CD4-positive, alpha-beta memory T cell (primary cell): Measurements from ENCODE around the gene PNMA8A. TPM values are rescaled to one million over a fixed set of nuclear protein-coding genes. Genes with fewer than 3 reads are reported as not detected.

Experiments
- CTCF ChIA-PET: fragments of 350-600 bp; sonication (Branson Sonifier 250); formaldehyde crosslinking; loops from one replicate; lab custom pipeline; 2021; ENCODE audit warnings: inconsistent platforms; ENCODE audit not compliant: partially characterized antibody; lab: Charles Lee
- POLR2A ChIA-PET: fragments of 350-600 bp; sonication (Branson Sonifier 250); formaldehyde crosslinking; loops from one replicate; lab custom pipeline; 2021; ENCODE audit not compliant: partially characterized antibody; lab: Charles Lee
- DNase-seq, 5 donors: peaks; one replicate each; pipeline versions ENCODE4 v3.0.0 to v3.0.0-alpha.2; 2020 to 2022; ENCODE audit warnings: mixed read lengths in 1 of 5
- H3K27ac ChIP-seq: one replicate; pipeline ENCODE4 v1.7.0; 2013; ENCODE audit warnings: low read depth, low read length
- H3K27me3 ChIP-seq: 2 replicates; pipeline ENCODE4 v1.7.0; 2013; ENCODE audit warnings: mild to moderate bottlenecking, low read length, moderate library complexity; ENCODE audit not compliant: insufficient read depth
- H3K36me3 ChIP-seq: 2 replicates; pipeline ENCODE4 v1.7.0; 2013; ENCODE audit warnings: mild to moderate bottlenecking, low read length, moderate library complexity; ENCODE audit not compliant: insufficient read depth
- H3K4me1 ChIP-seq: 2 replicates; pipeline ENCODE4 v1.7.0; 2013; ENCODE audit warnings: mild to moderate bottlenecking, low read length, moderate library complexity; ENCODE audit not compliant: insufficient read depth
- H3K4me3 ChIP-seq, 2 donors: one replicate each; pipeline ENCODE4 v1.7.0; 2013; ENCODE audit warnings: low read length in 2 of 2, mild to moderate bottlenecking in 1 of 2
- H3K9me3 ChIP-seq, 2 donors: one replicate each; pipeline ENCODE4 v1.7.0; 2013; ENCODE audit warnings: low read length in 2 of 2, control low read depth in 1 of 2; ENCODE audit not compliant: control insufficient read depth in 1 of 2
- H3K27ac Mint-ChIP-seq, 7 donors: one replicate each; pipeline ENCODE4 v1.8.0; 2020 to 2021; ENCODE audit warnings: mixed read lengths in 7 of 7, mild to moderate bottlenecking in 6 of 7, inconsistent platforms in 3 of 7, moderate library complexity in 3 of 7
- H3K27me3 Mint-ChIP-seq, 2 donors: one replicate each; pipeline ENCODE4 v1.8.0; 2020 to 2021; ENCODE audit warnings: mixed read lengths in 2 of 2
- H3K36me3 Mint-ChIP-seq, 2 donors: one replicate each; pipeline ENCODE4 v1.8.0; 2020 to 2021; ENCODE audit warnings: mixed read lengths in 2 of 2, inconsistent platforms in 1 of 2, mild to moderate bottlenecking in 1 of 2
- H3K4me1 Mint-ChIP-seq, 4 donors: one replicate each; pipeline ENCODE4 v1.8.0; 2020 to 2021; ENCODE audit warnings: mixed read lengths in 4 of 4, mild to moderate bottlenecking in 1 of 4
- H3K4me3 Mint-ChIP-seq, 8 donors: one replicate each; pipeline ENCODE4 v1.8.0; 2020 to 2021; ENCODE audit warnings: mixed read lengths in 8 of 8, mild to moderate bottlenecking in 7 of 8, moderate library complexity in 6 of 8, inconsistent platforms in 3 of 8
- H3K9me3 Mint-ChIP-seq, 8 donors: one replicate each; pipeline ENCODE4 v1.8.0; 2020 to 2021; ENCODE audit warnings: mixed read lengths in 8 of 8, mild to moderate bottlenecking in 5 of 8, inconsistent platforms in 3 of 8, moderate library complexity in 1 of 8
- intact Hi-C: fragments of 100-400 bp; cut with micrococcal nuclease; formaldehyde crosslinking; loops from one replicate; pipeline ENCODE4 v1.15.1; 2023
- polyA plus RNA-seq, 2 donors: library from polyadenylated mRNA; unstranded; fragments of 300-500 nt; fragmentation: Illumina TruSeq; gene quantifications; one replicate each; pipeline ENCODE4 v1.2.3, GENCODE V29; 2021
- total RNA-seq, 2 experiments: library from RNA; stranded (reverse); gene quantifications; one replicate each; pipeline ENCODE4 v1.2.3, GENCODE V29; 2021

The PNMA8A gene
- total and polyA plus RNA-seq, 4 experiments from 2014 or later = 0.13 to 0.26 TPM; not detected in 2

DNA sequence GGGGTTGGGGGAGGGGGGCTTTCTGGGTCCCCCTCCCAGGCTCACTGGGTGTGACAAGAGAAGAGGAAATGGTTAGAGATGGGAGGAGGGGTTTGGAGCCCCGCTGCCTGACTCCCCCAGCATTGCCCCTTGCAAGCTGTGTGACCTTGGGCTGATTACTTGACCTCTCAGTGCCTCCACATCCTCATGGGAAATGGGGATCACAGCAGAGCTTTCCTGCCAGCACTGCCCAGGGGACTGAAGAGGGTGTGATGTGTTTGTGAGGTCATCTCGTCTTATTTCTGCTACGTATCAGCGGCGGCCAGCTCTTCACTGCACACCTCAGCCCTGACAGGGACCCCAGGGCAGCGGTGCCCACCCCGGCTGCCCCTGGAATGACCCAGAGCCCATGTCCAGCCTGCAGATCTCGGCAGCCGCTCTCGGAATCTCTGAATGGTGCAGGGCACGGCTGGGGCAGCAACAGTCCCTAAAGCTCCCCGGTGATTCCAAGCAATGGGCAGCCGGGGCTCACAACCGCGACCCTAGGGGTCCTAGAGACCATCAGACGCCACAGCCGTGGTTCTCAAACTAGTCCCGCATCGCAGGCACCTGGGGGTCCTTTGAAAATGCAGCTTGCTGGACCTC lies 15.9 kb upstream of the PNMA8A start:
- Mint-ChIP-seq H3K27ac (peak overlapping the region in 1 of 7 donors; percentile 13), H3K4me3 (peak overlapping the region in 1 of 8 donors; percentile 31)
- peaks cover 36% of the 10 kb centered on the region for H3K27me3 ChIP-seq

GRCh38 chr19:46486358-46486757 lies 15.0 kb upstream of the PNMA8A start:
- Histone ChIP-seq H3K36me3 (no peaks in the 10 kb centered on the region), H3K27me3 (peaks cover 28% of the 10 kb centered on the region), H3K4me1 (peaks cover 14% of the 10 kb centered on the region), H3K9me3 (no peaks in the 10 kb centered on the region), H3K4me3 (no peak overlapping the region), H3K27ac (no peak overlapping the region)
- Mint-ChIP-seq H3K27me3 (peaks cover 48 to 62% of the 10 kb centered on the region in 2 donors), H3K4me1 (peaks cover 9 to 48% (median 12%) of the 10 kb centered on the region in 4 donors), H3K4me3 (no peak overlapping the region), H3K27ac (no peak overlapping the region), H3K9me3 (no peaks in the 10 kb centered on the region), H3K36me3 (no peaks in the 10 kb centered on the region)
- intact Hi-C loops = loop anchor here (5.0 kb wide), 1 partner anchor 459 kb away; no protein-coding TSS in a partner anchor
- POLR2A ChIA-PET = no interaction called here
- DNase-seq = no peak
- CTCF ChIA-PET = no interaction called here

More for the DNA sequence above, 15.9 kb upstream of the PNMA8A start:
- Histone ChIP-seq H3K36me3 (no peaks in the 10 kb centered on the region), H3K4me1 (peaks cover 14% of the 10 kb centered on the region), H3K9me3 (no peaks in the 10 kb centered on the region), H3K27ac (no peak overlapping the region), H3K4me3 (no peak overlapping the region)
- intact Hi-C loops = loop anchor here (1.0 to 5.0 kb wide), 2 partner anchors 85 to 460 kb away; no protein-coding TSS in a partner anchor
- Mint-ChIP-seq H3K27me3 (peaks cover 49 to 66% of the 10 kb centered on the region in 2 donors), H3K9me3 (no peaks in the 10 kb centered on the region), H3K36me3 (no peaks in the 10 kb centered on the region), H3K4me1 (peaks cover 9 to 57% (median 12%) of the 10 kb centered on the region in 4 donors)
- no peak for DNase-seq
- POLR2A ChIA-PET = no interaction called here
- CTCF ChIA-PET = interaction anchor here (1.0 to 2.5 kb wide), 4 partner anchors 85 to 207 kb away, joined by 5 to 17 read pairs (median 12); no protein-coding TSS in a partner anchor

DNA sequence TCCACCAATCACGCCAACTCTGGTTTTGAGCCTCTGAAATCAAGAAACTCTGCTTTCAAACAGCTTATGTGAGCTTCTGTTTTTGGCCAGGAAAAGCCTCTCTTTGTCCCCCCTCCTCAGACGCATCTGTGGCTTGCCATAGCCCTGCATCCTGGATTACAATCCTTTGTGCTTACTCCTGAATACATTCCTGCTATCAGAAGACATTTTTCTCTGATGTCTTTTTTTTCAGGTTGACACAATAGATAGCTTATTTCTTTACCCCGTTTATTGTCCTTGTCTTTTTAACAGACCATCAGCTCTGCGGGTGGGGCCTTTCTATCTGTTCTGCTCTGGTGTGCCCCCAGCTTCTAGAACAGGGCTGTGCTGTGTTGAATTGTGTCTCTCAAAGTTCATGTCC lies 13.3 kb upstream of the PNMA8A start:
- Histone ChIP-seq H3K27ac (no peak overlapping the region), H3K4me3 (no peak overlapping the region), H3K36me3 (no peaks in the 10 kb centered on the region), H3K9me3 (no peaks in the 10 kb centered on the region), H3K4me1 (peaks cover 10% of the 10 kb centered on the region), H3K27me3 (peaks cover 21% of the 10 kb centered on the region)
- ChIA-PET CTCF (interaction anchor here (0.8 to 1.4 kb wide), 2 partner anchors 89 to 204 kb away, joined by 3 to 6 read pairs; no protein-coding TSS in a partner anchor), POLR2A (no interaction called here)
- Mint-ChIP-seq H3K27me3 (peaks cover 38 to 52% of the 10 kb centered on the region in 2 donors), H3K4me1 (peaks cover 3 to 31% (median 11%) of the 10 kb centered on the region in 4 donors), H3K4me3 (no peak overlapping the region), H3K9me3 (no peaks in the 10 kb centered on the region), H3K36me3 (no peaks in the 10 kb centered on the region), H3K27ac (no peak overlapping the region)
- intact Hi-C loops = loop anchor here (5.0 kb wide), 1 partner anchor 457 kb away; no protein-coding TSS in a partner anchor
- no peak for DNase-seq

DNA sequence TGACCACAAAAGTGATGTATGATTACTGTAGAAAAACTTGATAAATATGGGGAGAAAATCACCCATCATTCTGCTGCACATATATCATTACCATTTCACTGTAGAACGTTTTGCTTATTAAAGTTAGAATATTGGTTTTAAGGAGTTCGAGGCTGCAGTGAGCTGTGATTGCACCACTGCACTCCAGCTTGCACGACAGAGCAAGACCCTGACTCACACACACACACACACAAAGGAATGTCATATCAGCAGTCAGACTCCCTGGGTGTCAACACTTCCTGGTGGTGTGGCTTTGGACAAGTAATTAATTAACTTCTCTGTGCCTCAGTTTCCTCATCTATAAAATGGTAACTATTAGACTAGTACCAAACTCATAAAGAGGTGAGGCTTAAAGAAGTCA lies 11.3 kb upstream of the PNMA8A start:
- CTCF ChIA-PET = no interaction called here
- no peaks in the 10 kb centered on the region for H3K9me3 ChIP-seq
- no peaks in the 10 kb centered on the region for H3K36me3 ChIP-seq
- Mint-ChIP-seq H3K4me3 (no peak overlapping the region), H3K9me3 (no peaks in the 10 kb centered on the region), H3K4me1 (peaks cover 0 to 20% (median 3%) of the 10 kb centered on the region in 4 donors), H3K27me3 (peaks cover 28 to 42% of the 10 kb centered on the region in 2 donors), H3K27ac (no peak overlapping the region), H3K36me3 (no peaks in the 10 kb centered on the region)
- DNase-seq = no peak
- peaks cover 6% of the 10 kb centered on the region for H3K4me1 ChIP-seq
- H3K4me3 ChIP-seq = no peak overlapping the region
- intact Hi-C loops = no loop called here
- no peak overlapping the region for H3K27ac ChIP-seq
- peaks cover 4% of the 10 kb centered on the region for H3K27me3 ChIP-seq
- POLR2A ChIA-PET = no interaction called here

DNA sequence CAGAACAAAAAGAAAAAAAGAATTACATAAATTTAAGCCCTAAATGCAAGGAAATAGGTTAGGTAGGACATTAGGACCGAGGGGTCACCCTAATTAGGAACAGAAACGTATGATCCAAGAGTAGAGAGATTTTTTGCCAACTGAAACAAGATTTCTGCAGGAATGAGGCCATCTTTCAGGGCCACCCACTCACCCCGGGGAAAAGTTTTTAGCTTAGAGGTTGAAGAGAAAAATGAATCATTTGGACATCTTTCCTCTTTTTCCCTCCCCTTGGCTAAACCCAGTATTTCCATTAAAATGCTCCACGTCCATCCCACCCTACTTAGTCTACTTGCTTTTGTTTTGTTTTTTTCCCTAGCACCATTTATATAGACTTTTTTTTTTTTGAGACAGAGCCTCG lies 10.6 kb upstream of the PNMA8A start:
- H3K36me3 Mint-ChIP-seq = no peaks in the 10 kb centered on the region
- H3K36me3 ChIP-seq = no peaks in the 10 kb centered on the region
- no peaks in the 10 kb centered on the region for H3K4me1 ChIP-seq
- CTCF ChIA-PET = no interaction called here
- POLR2A ChIA-PET = no interaction called here
- no peak for DNase-seq
- H3K4me1 Mint-ChIP-seq = peaks cover 0 to 13% (median 3%) of the 10 kb centered on the region in 4 donors
- H3K9me3 Mint-ChIP-seq = no peaks in the 10 kb centered on the region
- H3K27ac ChIP-seq = no peak overlapping the region
- no peaks in the 10 kb centered on the region for H3K9me3 ChIP-seq
- intact Hi-C loops = no loop called here
- H3K4me3 Mint-ChIP-seq = no peak overlapping the region
- H3K27me3 ChIP-seq = no peaks in the 10 kb centered on the region
- H3K27ac Mint-ChIP-seq = no peak overlapping the region
- H3K4me3 ChIP-seq = no peak overlapping the region
- peaks cover 26 to 35% of the 10 kb centered on the region in 2 donors for H3K27me3 Mint-ChIP-seq

- Histone ChIP-seq H3K27me3 (no peaks in the 10 kb centered on the region), H3K27ac (no peak overlapping the region), H3K9me3 (no peaks in the 10 kb centered on the region), H3K36me3 (no peaks in the 10 kb centered on the region), H3K4me3 (no peak overlapping the region), H3K4me1 (no peaks in the 10 kb centered on the region)
- Mint-ChIP-seq H3K9me3 (no peaks in the 10 kb centered on the region), H3K36me3 (no peaks in the 10 kb centered on the region), H3K27ac (no peak overlapping the region), H3K4me3 (no peak overlapping the region), H3K4me1 (peaks cover 0 to 7% (median 2%) of the 10 kb centered on the region in 4 donors), H3K27me3 (peaks cover 23 to 30% of the 10 kb centered on the region in 2 donors)
- POLR2A ChIA-PET = no interaction called here
- intact Hi-C loops = no loop called here
- no peak for DNase-seq
- CTCF ChIA-PET = no interaction called here
Observed at GRCh38 chr19:46481223-46481848, 10.0 kb upstream of the PNMA8A start.

DNA sequence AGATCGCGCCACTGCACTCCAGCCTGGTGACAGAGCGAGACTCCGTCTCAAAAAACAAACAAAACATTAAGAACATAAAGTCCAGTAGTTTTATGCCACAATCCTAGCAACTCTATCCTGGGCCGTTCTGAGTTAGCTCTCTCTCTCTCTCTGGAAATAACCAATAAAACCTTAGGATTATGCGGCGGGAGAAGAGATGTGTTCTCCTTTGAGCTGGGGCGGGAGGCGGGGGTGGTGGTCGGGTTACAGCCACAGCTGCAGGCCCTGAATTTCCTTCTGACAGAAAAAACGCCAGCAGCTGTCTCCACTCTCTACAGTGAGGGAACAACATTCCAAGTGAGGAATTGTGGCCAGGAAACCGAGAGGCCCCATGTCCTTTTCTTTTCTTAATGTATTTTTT lies 9.1 kb upstream of the PNMA8A start:
- H3K4me1 Mint-ChIP-seq = peaks cover 0 to 6% (median 2%) of the 10 kb centered on the region in 4 donors
- Histone ChIP-seq H3K27me3 (no peaks in the 10 kb centered on the region), H3K4me3 (no peak overlapping the region), H3K9me3 (no peaks in the 10 kb centered on the region), H3K36me3 (no peaks in the 10 kb centered on the region), H3K4me1 (no peaks in the 10 kb centered on the region), H3K27ac (no peak overlapping the region)
- no peak overlapping the region for H3K27ac Mint-ChIP-seq
- H3K9me3 Mint-ChIP-seq = no peaks in the 10 kb centered on the region
- ChIA-PET CTCF (interaction anchor here (1.4 to 1.9 kb wide), 2 partner anchors 85 to 200 kb away, joined by 3 to 4 read pairs; no protein-coding TSS in a partner anchor), POLR2A (no interaction called here)
- intact Hi-C loops = no loop called here
- H3K36me3 Mint-ChIP-seq = no peaks in the 10 kb centered on the region
- no peak for DNase-seq
- no peak overlapping the region for H3K4me3 Mint-ChIP-seq
- H3K27me3 Mint-ChIP-seq = peaks cover 23 to 25% of the 10 kb centered on the region in 2 donors
